HG03108 (cell line): ENCODE results near the gene CPN2.
A peak's percentile ranks its signal among the peaks of the same experiment; 100 is the strongest.

Experiments used
- ATAC-seq: cut with Tn5 transposase; IDR thresholded peaks from one replicate; pipeline ENCODE4 v1.9.1; 2021; ENCODE audit warnings: moderate library complexity; ENCODE audit not compliant: unreplicated experiment

The CPN2 gene

DNA sequence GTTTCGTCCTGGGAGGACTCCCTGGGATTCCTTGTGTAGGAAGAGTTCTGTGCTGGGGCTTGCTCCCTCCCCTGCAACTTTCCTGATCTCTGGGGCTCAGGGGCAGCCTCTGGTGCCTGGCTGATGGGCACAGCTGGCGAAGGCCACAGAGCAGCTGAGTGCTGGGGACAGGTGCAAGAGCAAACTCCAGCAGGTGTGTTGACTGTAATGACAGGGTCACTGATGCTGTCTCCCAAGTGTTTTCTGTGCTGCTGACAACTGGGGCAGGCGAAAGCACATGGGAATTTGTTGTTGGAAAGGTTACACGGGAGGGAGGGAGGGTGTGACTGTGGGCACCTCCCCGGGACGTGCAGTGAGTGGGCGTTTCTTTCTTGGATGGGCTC, 21.6 kb downstream of the CPN2 start:
- no peak for ATAC-seq

DNA sequence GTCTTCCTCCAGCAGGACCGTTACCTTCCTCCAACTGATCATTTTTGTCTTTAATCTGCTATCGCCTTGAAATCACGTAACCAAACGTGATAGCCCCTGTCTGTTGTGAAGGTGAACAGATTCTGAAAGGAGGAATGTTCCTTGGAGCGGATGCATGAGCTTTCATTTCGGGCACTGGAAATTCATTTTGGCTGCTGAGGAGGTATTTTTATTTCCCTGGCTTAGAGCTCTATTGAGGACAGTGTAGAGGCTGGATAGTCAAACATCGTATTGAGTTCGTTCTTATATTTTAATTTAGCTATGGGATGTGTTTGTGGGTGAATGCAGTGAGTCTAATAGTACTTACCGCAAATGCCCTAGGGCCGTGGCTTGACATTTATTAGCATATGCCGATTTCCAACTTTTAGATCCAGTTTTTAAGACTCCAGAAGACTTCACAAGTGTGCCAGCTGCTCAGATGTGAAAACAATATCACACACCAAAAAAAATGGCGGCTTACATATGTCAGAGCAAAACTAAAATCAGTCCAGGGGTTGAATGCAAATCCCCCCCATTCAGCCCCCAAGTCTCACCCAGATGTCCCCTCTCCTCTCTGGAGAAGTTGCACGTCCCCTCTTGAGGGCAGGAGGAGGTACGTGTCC, 22.1 kb downstream of the CPN2 start:
- no peak for ATAC-seq

DNA sequence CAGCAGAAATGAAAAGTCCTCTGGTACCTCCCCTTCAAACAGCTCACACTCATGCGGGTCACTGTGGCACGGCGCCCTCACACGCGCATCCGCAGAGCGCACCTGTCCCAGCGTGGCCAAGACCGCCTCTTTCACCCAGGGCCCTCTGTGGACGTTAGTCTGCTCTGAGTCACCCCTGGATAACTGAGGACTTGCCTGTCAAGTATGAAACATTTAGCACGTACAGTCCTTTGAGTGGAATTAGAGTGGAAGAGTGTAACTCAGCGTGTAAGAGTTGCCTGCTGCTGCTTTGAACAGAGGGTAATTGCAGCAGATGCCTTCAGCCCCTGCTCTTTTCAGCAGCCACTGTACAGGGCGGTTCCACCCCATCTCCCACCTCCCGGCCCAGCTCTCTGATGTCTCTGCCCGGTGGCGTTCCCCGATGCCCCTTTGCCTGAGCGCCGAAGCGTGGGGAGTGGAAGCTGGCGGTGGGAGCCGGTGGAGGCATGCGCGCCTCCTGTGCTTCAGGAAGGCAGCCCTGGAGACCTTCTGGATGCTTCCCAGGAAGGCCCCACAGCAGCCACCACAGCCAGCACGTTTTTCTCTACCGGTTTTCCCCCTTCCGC, 23.0 kb downstream of the CPN2 start:
- no peak for ATAC-seq

- ATAC-seq, result no peak
These were observed 23.7 kb downstream of the CPN2 start for GRCh38 chr3:194327218-194328052.

DNA sequence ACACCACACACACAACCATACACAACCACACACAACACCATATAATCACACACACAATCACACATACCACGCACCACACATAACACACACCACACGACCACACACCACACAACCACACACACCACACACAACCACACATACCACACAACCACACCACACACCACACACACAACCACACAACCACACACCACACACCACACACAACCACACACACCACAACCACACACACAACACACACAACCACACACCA, 24.2 kb downstream of the CPN2 start:
- no peak for ATAC-seq

DNA sequence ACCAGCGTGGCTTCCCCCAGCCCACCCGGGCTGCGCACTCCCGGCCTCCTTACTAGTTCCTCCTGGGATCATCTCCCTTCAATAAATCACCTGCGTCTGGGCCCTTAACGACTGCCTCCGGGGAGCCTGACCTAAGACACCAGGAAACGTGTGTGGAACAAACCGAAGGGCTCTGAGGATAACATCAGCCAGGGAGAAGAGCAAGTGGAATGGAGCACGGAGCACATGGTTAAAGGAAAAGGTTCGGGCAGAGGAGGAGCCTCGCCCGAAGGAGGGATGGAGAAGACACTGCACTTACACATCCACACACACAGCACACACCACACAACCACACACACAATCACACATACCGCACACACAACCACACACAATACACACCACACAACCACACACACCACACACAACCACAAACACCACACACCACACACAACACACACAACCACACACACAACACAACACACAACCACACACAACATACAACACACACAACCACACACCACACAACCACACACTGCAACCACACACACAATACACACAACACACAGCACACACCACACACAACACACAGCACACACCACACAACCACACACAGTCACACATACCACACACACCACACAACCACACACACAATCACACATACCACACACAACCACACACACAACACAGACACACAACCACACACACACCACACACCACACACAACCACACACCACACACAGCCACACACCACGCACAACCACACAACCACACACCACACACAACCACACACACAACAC, 24.7 kb downstream of the CPN2 start:
- ATAC-seq, result no peak

- no peak for ATAC-seq
These were observed 25.5 kb downstream of the CPN2 start for GRCh38 chr3:194325424-194326153.

- no peak for ATAC-seq
These were observed 26.3 kb downstream of the CPN2 start for GRCh38 chr3:194324823-194325327.

GRCh38 chr3:194323785-194324735, 27.1 kb downstream of the CPN2 start:
- no peak for ATAC-seq

- no peak for ATAC-seq
These were observed 28.4 kb downstream of the CPN2 start for GRCh38 chr3:194322678-194323211.

GRCh38 chr3:194321693-194322640, 29.2 kb downstream of the CPN2 start:
- ATAC-seq, result no peak

GRCh38 chr3:194320744-194321243, 30.3 kb downstream of the CPN2 start:
- ATAC-seq, result no peak

DNA sequence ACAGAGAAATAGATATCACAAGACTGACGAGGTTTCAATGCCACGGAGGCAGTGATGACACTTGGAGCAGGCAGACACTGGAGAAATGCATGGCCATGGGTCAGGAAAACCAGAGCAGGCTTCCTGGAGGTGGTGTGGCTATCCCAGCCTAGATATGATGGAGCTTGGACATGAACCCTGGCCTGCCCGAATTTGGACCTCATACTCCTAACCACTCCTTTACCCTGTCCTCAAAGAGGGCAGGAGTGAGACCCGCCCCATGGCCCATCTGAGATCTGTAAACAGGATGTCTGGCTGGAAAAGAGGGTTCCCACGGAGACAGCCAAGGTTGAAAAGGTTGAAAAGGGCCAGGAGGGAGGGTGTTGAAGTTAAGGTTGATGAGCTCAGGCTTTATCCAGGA, 31.0 kb downstream of the CPN2 start:
- no peak for ATAC-seq

- ATAC-seq, result no peak
These were observed 32.5 kb downstream of the CPN2 start for GRCh38 chr3:194318511-194319161.

- no peak for ATAC-seq
These were observed 34.2 kb downstream of the CPN2 start for GRCh38 chr3:194316918-194317317.

DNA sequence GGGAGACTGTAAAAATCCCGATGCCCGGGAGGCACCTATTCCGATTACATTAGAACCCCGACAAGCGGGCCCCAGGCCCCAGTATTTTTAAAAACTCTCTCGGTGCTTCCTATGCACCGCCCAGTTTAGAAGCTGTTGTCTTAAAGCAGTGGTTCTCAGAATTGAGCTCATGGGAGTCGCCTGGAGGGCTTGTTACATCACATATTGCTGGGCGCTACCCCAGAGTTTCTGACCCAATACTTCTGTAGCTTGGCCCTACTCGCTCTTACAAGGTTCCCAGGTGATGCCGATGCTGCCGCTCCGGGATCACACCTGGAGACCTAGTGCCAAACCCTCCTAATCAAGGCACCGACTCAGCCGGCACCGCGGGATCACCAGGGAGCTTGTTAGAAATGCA, 35.2 kb downstream of the CPN2 start:
- ATAC-seq, result peak; percentile 5

DNA sequence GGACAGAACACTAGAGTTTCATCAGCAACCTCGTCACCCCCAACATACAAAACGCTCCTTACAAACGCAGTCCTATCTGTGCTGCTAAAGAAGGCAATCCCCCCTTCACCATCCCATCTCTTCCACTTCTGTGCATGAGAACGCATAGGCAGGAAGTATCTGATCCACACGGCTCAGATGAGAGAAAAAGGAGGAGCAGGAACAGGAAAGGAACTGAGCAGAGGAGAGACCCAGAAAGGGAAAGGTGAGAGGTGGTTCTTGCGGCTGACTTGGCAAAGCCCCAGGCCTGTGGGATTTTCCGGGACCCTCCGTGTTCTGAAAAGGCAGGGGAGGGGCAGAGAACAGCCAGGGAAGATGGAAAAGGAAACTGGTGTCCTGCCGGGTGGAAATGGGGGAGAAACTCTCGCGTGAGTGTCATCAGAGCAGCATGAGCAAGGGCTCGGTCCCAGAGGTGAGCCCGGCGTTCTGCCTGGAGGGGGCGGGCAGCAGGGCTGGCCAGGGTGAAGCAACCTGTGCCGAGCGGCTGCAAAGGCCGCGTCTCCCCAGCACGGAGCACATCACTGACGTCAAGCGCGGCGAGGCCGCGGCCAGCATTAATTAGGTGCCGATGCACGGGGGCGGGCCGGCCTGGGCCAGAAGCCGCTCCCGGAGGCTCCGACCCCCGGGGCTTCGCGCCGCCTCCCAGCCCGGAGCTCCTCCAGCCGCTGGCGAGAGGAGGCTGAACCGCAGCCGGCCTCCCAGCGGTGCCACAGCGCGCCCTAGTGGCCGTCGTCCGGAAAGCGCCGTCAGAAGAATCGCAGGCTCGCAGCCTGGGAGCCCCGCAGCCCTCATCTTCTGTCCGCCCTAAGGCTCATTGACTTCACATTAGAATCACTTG, 35.8 kb downstream of the CPN2 start:
- ATAC-seq, result peak; percentile 75
